ENCODE measurements around the gene PDE8A. TPM values are rescaled to one million over a fixed set of nuclear protein-coding genes. Genes with fewer than 3 reads are reported as not detected.
"Not testable (repeated sequence)": the region's sequence is repeated elsewhere in the genome, so short reads cannot be mapped to it uniquely, and the experiment has no call there.

The PDE8A gene
- total RNA-seq, 1 experiment from 2014 or later: 16.4 TPM

GRCh38 chr15:85129881-85130280, 148.2 kb downstream of the PDE8A start:
- no peak for DNase-seq (ENCODE audit: low spot score)

DNA sequence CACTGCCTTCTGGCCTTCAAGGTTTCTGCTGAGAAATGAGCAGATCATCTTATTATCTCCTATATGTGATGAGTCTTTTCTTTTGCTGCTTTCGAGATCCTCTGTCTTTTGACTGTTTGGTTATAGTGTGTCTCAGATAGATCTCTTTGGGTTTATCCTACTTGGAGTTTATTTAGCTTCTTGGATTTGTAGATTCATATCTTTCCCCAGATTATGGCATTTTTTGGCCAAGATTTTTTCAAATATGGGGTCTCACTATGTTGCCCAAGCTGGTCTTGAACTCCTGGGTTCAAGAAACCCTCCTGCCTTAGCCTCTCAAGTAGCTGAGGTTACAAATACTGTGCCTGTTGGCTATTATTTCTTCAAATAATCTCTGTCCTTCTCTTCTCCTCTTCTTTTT, 150.3 kb downstream of the PDE8A start:
- DNase-seq (ENCODE audit: low spot score): no peak

DNA sequence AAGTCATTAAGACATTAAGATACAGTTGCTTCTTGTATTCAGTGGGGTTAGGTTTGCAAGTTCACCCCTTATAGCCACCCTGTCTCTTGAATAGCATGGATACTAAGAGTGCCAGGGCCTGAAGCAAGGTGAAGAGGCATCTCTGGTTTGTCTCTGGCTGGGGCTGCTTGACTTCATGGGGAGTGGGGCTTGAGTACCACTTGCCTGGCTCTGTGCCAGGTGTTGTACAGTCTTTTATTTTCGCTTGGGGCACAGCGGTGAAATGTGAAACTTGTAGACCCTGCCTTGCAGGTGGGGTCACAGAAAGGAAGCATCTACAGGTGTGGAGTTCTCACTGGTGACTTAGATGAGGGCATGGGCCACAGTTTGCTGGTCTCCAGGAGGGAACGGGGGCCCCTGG, 152.1 kb downstream of the PDE8A start:
- DNase-seq (ENCODE audit: low spot score): no peak

GRCh38 chr15:85137489-85138168, 156.0 kb downstream of the PDE8A start:
- DNase-seq (ENCODE audit: low spot score): no peak

DNA sequence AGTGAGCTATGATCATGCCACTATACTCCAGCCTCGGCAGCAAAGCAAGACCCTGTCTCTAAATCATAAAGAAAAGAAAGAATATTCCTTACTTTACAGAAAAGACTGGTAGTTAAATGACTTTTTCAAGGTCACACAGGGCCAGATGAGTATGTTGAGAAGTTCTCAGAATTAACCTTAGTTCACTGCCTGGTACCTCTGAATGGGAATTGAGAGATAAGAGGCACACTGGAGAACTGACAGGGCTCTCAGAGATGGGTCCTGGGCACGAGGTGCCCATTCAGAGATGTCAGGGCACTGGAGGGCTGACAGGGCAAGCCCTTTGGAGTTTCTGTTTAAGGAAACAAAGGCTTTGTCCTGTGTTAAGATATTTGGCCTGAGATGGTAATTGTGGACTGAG, 157.7 kb downstream of the PDE8A start:
- DNase-seq (ENCODE audit: low spot score): no peak

- no peak for DNase-seq (ENCODE audit: low spot score)
Measured at GRCh38 chr15:85141726-85142125, 160.1 kb downstream of the PDE8A start.

GRCh38 chr15:85142312-85142711, 160.7 kb downstream of the PDE8A start:
- DNase-seq (ENCODE audit: low spot score): no peak

DNA sequence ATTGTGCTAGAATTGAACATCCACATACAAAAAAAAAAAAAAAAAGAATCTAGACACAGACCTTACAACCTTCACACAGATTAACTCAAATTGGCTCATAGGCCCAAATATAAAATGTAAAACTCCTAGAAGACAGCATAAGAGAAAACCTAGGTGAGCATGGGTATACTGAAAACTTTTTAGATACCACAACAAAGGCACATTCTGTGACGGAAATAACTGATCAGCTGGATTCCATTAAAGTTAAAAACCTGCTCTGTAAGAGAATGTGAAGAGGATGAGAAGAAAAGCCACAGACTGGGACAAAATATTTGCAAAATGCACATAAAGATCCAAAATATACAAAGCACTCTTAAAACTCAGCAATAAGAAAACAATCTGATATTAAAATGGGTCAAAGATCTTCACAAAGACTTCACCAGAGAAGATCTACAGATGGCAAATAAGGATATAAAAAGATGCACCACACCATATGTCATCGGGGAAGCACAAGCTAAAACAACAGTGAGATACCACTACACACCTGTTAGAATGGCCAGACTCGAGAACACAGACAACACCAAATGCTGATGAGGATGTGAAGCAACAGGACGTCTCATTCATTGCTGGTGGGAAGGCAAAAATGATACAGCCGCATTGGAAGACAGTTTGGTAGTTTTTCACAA, 167.9 kb downstream of the PDE8A start:
- DNase-seq (ENCODE audit: low spot score): no peak

GRCh38 chr15:85150130-85150480, 168.4 kb downstream of the PDE8A start:
- DNase-seq (ENCODE audit: low spot score): no peak

GRCh38 chr15:85151145-85151544, 169.5 kb downstream of the PDE8A start:
- DNase-seq (ENCODE audit: low spot score): no peak

DNA sequence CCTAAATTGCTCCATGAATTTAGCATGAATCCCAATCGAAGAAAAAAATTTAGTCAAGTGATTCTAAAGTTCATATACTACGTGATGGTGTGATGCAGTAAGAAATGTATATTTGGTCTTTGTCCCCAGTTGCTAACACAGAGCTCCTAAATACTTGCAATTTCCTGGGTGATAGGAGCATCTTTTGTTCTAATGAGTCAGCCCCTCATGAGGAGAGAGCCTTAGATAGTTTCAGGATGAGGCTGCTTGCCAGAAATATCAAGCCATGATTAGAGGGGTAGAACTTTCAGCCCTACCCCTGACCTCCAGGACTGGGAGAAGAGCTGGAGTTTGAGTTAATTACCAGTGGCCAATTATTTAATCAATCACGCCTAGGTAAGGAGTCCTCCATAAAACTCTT, 170.2 kb downstream of the PDE8A start:
- no peak for DNase-seq (ENCODE audit: low spot score)

- DNase-seq (ENCODE audit: low spot score): no peak
Measured at GRCh38 chr15:85154061-85154460, 172.4 kb downstream of the PDE8A start.

- DNase-seq (ENCODE audit: low spot score): no peak
Measured at GRCh38 chr15:85155360-85155759, 173.7 kb downstream of the PDE8A start.

DNA sequence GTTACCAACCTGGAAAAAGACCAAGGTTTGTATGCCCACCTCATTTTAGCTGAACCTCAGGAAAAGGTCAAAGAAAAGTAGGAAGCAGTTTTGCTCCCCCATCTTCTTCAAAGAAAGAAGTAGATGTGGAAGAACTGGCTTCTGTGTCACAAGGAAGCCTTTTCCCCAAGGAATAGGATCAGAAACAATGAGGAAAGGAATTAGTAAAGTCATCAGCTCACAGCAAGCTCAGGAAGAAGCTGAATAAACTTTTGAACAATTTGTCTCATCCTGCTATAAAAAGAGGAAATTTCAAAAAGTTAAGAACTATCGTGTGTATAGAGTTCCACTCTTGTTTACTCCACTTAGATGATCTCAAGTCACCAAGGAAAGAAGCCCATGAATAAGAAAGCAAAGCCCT, 174.2 kb downstream of the PDE8A start:
- no peak for DNase-seq (ENCODE audit: low spot score)

GRCh38 chr15:85157344-85157743, 175.7 kb downstream of the PDE8A start:
- no peak for DNase-seq (ENCODE audit: low spot score)

- no peak for DNase-seq (ENCODE audit: low spot score)
Measured at GRCh38 chr15:85162237-85162636, 180.6 kb downstream of the PDE8A start.

DNA sequence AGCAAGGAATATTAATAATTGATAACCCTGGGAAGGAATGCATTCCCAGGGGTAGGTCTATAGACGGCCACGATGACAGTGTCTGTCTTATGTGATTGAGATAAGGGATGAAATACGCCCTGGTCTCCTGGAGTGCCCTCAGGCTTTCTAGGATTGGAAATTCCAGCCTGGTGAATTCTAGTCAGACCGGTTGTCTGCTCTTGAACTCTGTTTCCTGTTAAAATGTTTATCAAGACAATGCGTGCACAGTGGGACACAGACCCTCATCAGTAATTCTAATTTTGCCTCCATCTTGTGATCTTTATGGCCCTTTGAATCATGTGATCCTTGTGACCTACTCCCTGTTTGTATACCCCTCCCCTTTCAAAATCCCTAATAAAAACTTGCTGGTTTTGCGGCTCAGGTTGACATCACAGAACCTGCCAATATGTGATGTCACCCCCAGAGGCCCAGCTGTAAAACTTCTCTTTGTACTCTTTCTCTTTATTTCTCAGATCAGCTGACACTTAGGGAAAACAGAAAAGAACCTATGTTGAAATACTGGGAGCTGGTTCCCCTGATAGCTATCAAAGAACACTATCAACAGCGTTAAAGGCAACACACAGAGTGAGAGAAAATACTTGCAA, 183.3 kb downstream of the PDE8A start:
- DNase-seq (ENCODE audit: low spot score): no peak

DNA sequence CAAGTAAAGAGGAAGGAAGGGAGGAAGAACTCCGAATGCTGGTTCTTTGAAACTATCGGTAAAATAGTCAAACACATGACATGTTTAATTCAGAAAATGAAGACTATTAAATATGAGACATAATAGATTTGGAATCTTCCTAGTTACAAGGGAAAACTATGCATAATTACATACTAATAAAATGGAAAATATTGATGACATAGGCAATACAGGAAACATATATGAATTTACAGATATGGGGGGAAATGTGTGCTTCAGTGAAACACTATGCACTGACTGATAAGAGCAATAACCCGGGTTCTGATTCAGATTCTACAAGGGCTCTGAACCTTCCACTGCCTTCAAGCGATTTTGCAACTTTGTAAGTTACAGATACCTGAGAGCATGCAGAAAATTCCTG, 185.9 kb downstream of the PDE8A start:
- no peak for DNase-seq (ENCODE audit: low spot score)

DNA sequence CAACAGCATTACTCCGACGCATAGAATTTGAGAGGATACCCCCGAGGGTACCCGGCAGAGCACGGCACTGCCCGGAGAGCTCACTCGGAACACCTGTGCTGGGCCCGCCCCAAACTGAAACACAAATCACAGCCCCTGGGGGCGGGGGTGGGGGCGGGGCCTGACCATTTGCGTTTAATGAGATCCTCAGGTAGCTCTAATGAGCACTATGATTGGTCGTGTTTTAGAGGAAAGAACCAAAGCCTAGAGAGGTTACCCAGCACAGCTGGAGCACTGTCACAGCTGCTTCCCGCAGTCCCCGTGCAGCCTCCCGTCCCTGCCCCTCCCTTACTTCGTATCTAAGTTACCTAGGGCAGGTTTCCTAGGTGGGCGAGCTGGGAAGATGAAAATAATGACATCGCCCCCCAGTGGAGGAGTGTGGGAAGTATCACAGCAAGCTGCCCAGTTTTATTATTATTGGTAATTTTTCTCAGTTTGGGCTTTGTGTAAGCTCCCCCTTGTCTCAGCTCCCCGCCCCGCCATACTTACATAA, 187.1 kb downstream of the PDE8A start:
- DNase-seq (ENCODE audit: low spot score): peak; percentile 18

GRCh38 chr15:85171736-85172135, 190.1 kb downstream of the PDE8A start:
- DNase-seq (ENCODE audit: low spot score): no peak

DNA sequence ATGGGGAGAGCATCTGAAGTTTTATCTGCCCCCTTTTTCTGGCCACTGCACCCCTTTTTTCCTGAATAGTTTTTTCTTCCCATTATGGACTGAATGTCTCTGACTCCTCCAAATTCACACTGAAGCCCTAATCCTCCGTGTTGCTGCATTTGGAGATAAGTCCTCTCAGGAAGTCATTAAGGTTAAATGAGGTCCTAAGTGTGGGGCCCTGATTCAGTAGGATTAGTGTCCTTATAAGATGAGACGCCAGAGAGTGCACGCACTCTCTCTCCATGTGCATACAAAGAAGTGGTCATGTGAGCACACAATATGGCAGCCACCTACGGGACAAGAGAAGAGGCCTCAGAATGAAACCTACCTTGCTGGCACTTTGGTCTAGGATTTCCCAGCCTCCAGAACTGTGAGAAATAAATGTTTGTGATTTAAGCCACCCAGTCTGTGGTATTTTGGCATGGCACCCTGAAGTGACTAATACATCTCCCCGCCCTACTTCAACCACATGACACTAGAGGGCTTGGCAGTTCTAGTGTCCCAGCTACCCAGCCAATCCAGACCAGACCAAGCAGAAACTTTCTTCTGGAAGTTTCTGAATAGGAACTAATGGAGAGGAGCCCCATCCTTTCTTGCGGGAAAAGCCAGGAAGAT, 191.3 kb downstream of the PDE8A start:
- DNase-seq (ENCODE audit: low spot score): peak; percentile 15

DNA sequence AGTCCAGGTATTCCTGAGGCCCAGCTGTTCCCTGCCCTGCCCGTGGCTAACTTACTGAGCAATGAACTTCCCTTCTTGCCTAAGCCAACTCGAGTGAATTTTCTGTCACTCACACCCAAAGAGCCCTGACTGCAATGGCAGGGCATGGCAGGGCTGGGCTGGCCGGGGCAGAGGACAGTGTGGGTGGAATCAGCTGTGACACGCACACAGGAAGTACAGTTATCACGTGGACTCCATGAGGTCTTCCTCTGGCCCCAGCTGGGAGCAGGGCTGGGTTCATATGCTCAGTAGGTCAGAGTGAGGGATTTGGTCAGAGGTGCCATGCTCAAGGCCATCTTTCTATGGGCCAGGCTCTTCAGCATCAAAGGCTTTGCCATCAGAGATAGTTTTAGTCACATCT, 192.0 kb downstream of the PDE8A start:
- not testable (repeated sequence) for DNase-seq (ENCODE audit: low spot score)

GRCh38 chr15:85174521-85174920, 192.9 kb downstream of the PDE8A start:
- no peak for DNase-seq (ENCODE audit: low spot score)

Data from H4 (cell line).